AG08396 (cell line): Measurements from ENCODE around the gene SRPK2.

ENCODE experiments used
- DNase-seq: peaks from one replicate; pipeline ENCODE4 v3.0.0; 2012; ENCODE audit warnings: low spot score, mixed read lengths

SRPK2 gene

DNA sequence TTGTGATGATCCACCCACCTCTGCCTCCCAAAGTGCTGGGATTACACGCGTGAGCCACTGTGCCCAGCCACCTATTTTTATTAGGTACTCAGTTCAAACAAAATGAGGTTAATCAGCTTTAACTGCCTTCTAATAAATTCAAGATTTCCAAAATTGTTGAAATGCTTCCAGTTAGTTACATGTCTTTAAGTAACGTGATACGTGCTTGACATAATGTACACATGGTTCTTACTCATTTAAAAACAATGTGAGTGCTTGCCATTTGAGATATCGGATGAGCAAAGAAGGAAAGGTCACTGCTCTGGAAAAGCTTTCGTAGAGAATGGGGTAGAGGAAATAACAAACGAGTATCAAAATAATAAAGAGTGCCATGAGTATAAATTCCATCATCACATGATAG lies 291.1 kb downstream of the SRPK2 start:
- peak; percentile 65 for DNase-seq

DNA sequence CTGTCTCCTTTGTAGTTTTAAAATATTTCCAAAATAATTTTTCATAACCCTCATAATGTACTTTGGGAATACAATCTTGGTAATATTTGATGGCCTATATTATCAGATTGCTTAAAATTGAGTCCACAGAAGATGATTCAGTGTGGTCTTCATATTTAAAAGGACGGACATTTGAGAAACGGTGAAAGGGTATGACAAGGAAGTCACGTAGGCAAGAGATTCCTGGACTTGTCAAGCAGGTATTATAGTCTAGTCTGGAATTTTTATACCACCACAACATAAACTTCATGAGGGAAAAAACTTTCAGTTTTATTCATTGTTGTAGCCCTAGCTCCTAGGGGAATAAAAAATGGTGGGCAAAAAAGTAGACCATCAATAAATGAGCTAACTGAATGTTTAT lies 292.4 kb downstream of the SRPK2 start:
- no peak for DNase-seq

DNA sequence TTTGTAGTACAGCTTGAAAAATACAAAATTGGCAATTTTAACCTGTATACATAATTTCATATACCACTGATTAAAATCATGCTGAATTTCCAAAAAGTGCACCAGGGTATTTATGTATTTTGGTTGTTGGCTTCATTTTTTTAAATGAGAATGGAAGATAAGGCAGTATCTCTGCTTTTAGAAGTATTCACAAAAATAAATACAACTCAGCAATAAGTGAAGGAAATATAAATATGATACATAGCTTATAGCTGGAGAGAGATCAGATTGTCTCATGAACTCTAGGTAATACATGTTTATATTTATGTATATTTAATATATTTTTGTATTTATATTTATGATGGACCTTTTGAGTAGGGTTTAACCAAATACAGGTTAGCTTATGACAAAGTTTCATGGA lies 293.8 kb downstream of the SRPK2 start:
- no peak for DNase-seq

DNA sequence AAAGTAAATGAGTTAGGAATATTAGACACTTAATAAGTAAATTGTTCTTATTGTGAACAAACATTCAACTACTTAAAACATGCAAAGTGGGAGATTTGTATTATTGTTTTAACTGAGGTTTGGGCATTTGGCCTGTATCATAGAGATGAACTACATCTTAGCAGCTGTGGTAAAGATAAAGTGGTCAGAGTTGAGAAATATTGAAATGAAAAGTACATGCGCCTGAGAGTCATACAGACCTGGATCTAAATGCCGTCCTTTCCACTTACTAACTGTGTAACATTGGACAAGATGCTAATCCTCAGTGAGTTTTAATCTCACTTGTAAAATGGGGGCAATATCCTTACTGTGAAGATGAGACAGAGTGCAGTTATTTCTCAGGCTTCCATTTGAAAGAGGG lies 300.3 kb downstream of the SRPK2 start:
- DNase-seq = no peak

DNA sequence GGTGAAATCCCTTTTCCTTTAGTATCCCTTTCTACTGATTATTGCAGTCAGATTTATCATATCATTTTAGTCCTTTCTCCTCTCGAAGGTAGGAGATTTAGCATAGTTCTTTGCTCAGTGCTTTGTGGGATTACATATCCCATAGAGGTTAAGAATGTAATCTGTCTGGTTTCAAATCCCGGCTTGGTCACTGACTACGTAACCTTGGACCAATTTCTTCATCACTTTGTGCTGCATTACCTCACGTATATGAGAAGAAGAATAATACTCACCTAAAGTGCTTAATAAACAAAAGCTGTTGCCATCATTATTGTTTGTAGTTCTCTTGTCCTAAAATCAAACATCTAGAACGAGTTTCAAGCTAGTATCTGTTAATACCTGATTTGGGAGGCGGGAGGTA lies 300.7 kb downstream of the SRPK2 start:
- DNase-seq = no peak

DNA sequence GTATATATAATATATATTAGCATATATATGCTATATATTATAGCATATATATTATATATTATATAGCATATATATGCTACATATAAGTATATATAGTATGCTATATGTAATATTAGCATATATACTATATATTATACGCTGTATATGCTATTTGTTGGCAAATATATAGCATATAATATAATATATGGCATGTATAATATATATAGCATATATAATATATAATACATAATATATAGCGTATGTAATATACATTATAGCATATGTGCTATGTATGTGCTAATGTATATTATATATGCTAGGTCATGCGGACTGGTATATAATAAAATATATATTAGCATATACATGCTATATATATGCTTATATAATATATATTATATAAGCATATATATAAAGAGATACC lies 301.9 kb downstream of the SRPK2 start:
- no peak for DNase-seq

DNA sequence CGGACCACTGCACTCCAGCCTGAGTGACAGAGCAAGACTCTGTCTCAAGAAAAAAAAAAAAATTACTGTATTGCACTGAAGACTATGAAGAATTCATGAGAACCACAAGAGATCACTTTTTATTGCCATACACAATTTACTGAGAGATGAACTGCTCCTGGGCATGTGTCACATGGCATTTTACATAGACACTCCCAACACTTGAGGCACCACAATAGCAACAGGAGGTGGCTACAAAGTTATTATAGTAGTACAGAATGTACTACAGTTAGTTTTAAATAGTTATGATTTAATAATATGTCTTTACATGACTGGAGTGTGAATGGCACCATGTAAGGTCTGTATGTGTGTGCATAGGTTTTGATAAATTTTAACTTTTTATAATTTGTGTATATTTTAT lies 304.1 kb downstream of the SRPK2 start:
- no peak for DNase-seq

DNA sequence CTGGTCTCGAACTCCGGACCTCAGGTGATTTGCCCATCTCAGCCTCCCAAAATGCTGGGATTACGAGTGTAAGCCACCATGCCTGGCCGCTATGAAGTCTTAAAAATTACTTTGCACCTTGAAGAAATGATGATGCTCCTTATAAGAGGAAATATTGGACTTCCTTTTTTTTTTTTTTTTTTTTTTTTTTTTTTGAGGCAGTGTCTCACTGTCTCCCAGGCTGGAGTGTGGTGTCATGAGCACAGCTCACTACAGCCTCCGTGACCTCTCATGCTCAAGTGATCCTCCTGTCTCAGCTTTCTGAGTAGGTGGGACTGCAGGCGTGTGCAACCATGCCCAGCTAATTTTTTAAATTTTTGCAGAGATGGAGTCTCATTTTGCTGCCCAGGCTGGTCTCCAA lies 309.4 kb downstream of the SRPK2 start:
- no peak for DNase-seq

DNA sequence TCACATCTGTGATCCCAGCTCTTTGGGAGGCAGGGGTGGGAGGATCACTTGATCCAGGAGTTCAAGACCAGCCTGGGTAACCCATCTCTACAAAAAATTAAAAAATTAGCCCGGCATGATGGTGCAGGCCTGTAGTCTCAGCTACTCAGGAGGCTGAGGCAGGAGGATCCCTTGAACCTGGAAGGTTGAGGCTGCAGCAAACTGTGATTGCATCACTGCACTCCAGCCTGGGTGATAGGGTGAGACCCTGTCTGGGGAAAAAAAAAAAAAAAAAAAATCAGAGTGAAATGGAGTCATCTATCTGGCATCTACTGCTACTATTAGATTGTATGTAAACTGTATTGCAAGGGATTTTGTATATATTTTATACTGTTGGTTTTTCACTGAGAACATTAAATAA lies 315.6 kb downstream of the SRPK2 start:
- no peak for DNase-seq

DNA sequence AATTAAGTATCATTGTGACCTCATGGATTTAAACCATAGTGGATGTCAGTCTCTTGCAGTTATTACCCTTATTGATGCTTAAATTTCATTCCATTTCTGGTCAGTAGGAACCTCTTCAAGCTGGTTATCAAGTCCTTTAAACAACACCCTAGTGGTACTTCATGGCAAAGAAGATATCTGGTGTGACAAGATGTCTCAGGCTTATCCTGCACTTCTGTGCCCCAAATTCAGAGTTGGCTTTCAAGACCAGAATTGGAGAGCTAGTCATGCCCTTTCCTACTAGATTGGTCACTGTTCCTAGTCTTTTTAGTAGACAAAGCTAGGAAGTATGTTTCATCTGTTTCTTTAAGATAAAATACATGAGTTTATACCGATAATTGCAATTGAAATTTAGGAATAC lies 319.8 kb downstream of the SRPK2 start:
- DNase-seq = no peak

DNA sequence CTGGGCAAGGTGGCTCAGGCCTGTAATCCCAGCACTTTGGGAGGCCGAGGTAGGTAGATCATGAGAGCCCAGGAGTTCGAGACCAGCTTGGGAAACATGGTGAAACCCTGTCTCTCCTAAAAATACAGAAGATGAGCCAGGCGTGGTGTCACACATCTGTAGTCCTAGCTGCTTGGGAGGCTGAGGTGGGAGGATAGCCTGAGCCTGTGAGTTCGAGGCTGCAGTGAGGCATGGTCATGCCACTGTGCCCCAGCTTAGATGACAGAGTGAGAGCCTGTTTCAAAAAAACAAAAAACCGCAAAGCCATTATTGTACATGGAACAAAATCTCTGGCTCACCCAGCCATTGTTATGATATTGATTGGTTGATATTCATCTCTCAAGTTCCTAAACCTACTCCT lies 321.0 kb downstream of the SRPK2 start:
- DNase-seq = no peak
